Ishikawa (cell line): ENCODE data around the gene LPP.

Experiments
- CEBPB ChIP-seq: IDR thresholded peaks from 2 replicates; pipeline ENCODE4 v1.6.1; 2012
- EP300 ChIP-seq: IDR thresholded peaks from 2 replicates; pipeline ENCODE4 v1.6.1; 2012; ENCODE audit warnings: borderline replicate concordance
- RAD21 ChIP-seq: IDR thresholded peaks from 2 replicates; pipeline ENCODE4 v1.6.1; 2012; ENCODE audit warnings: low read depth
- REST ChIP-seq: IDR thresholded peaks from 2 replicates; pipeline ENCODE4 v1.6.1; 2012; ENCODE audit warnings: low read depth, mild to moderate bottlenecking
- ZBTB7A ChIP-seq: IDR thresholded peaks from 2 replicates; pipeline ENCODE4 v1.6.1; 2012; ENCODE audit warnings: low read depth

GRCh38 chr3:188506446-188506845, 352.5 kb downstream of the LPP start:
- TF ChIP-seq EP300 (no peak), ZBTB7A (no peak), RAD21 (no peak), REST (no peak), CEBPB (no peak)
